ENCODE results near the gene MRPS27.

The MRPS27 gene

GRCh38 chr5:72255670-72256069 is 64.4 kb downstream of the MRPS27 start:
- DNase-seq: no peak

- DNase-seq: no peak
These were observed 64.8 kb downstream of the MRPS27 start for GRCh38 chr5:72255237-72255636.

- no peak for DNase-seq
These were observed 67.4 kb downstream of the MRPS27 start for GRCh38 chr5:72252574-72253155.

GRCh38 chr5:72252008-72252407 is 68.0 kb downstream of the MRPS27 start:
- no peak for DNase-seq

- DNase-seq: no peak
These were observed 68.7 kb downstream of the MRPS27 start for GRCh38 chr5:72251386-72251785.

- DNase-seq: no peak
These were observed 71.5 kb downstream of the MRPS27 start for GRCh38 chr5:72248410-72248981.

GRCh38 chr5:72246954-72247442 is 73.0 kb downstream of the MRPS27 start:
- no peak for DNase-seq

GRCh38 chr5:72245951-72246532 is 74.0 kb downstream of the MRPS27 start:
- peak in 1 of 5 donors; percentile 8 for DNase-seq

- no peak for DNase-seq
These were observed 74.5 kb downstream of the MRPS27 start for GRCh38 chr5:72245546-72245945.

GRCh38 chr5:72244862-72245371 is 75.1 kb downstream of the MRPS27 start:
- no peak for DNase-seq

- DNase-seq: no peak
These were observed 76.3 kb downstream of the MRPS27 start for GRCh38 chr5:72243706-72244105.

- no peak for DNase-seq
These were observed 77.1 kb downstream of the MRPS27 start for GRCh38 chr5:72242796-72243475.

- DNase-seq: no peak
These were observed 78.6 kb downstream of the MRPS27 start for GRCh38 chr5:72241346-72242003.

- DNase-seq: no peak
These were observed 81.2 kb downstream of the MRPS27 start for GRCh38 chr5:72238712-72239445.

- no peak for DNase-seq
These were observed 82.2 kb downstream of the MRPS27 start for GRCh38 chr5:72237879-72238278.

- no peak for DNase-seq
These were observed 82.6 kb downstream of the MRPS27 start for GRCh38 chr5:72237415-72237814.

- DNase-seq: no peak
These were observed 84.3 kb downstream of the MRPS27 start for GRCh38 chr5:72235725-72236124.

GRCh38 chr5:72234868-72235267 is 85.2 kb downstream of the MRPS27 start:
- DNase-seq: no peak

GRCh38 chr5:72234265-72234700 is 85.8 kb downstream of the MRPS27 start:
- DNase-seq: peak in 3 of 5 donors; percentile 6 to 65 (median 14)

- no peak for DNase-seq
These were observed 86.2 kb downstream of the MRPS27 start for GRCh38 chr5:72233835-72234234.

GRCh38 chr5:72232838-72233237 is 87.2 kb downstream of the MRPS27 start:
- DNase-seq: no peak

Data from T-helper 1 cell (primary cell).